HG03342 (cell line): ENCODE measurements around the gene ADAMTS2.

ENCODE experiments used
- ATAC-seq: cut with Tn5 transposase; IDR thresholded peaks from one replicate; pipeline ENCODE4 v1.9.1; 2021; ENCODE audit warnings: mild to moderate bottlenecking, moderate library complexity; ENCODE audit not compliant: unreplicated experiment

The ADAMTS2 gene

GRCh38 chr5:179269781-179270543, 75.3 kb downstream of the ADAMTS2 start:
- ATAC-seq, result no peak

GRCh38 chr5:179268966-179269693, 76.1 kb downstream of the ADAMTS2 start:
- no peak for ATAC-seq

DNA sequence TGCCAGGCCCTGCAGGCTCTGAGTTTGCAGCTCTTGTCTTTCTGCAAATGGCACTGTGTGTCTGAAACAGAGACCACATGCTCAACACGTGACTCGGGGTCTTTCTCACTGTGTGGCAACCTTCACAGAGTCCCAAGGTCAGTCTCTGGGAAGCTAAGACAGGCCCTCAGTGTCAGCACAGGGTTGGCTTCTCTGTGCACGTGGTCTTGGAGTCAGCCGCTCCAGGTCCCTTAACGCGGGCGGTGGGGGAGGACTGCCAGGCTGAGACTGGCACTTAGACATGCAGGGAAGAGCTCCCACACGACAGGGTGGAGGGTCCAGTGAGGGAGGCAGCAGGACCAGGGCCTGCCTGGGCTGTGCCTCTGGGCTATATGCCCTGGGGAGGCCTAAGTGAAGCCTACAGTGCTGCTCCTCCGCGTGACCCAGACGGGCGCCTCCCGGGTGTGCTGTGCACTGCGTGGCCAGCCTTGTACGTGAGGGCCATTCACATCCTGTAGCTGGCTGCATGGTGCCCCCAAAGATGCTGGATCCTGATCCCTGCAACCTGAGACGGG, 76.8 kb downstream of the ADAMTS2 start:
- ATAC-seq, result no peak

DNA sequence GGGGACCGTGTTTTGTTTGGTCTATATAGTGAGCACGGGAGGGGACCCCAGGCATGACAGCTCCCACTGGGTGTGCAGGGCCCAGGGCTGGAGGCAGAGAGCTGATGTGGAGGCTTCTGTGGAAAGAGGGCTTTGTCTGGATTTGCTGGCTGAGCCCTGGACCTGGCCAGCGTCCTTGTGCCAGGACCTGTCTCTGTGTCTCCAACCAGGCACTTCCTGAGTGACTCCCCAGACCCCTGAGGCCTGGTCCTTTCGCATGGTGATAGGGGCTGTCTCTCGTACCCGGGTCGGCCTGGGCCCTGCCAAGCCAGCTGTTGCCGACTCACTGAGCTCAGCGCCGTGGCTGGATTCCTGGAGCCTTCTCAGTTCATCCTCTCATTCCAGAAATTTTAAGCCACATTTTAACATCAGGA, 77.6 kb downstream of the ADAMTS2 start:
- no peak for ATAC-seq

GRCh38 chr5:179267071-179267670, 78.1 kb downstream of the ADAMTS2 start:
- no peak for ATAC-seq

DNA sequence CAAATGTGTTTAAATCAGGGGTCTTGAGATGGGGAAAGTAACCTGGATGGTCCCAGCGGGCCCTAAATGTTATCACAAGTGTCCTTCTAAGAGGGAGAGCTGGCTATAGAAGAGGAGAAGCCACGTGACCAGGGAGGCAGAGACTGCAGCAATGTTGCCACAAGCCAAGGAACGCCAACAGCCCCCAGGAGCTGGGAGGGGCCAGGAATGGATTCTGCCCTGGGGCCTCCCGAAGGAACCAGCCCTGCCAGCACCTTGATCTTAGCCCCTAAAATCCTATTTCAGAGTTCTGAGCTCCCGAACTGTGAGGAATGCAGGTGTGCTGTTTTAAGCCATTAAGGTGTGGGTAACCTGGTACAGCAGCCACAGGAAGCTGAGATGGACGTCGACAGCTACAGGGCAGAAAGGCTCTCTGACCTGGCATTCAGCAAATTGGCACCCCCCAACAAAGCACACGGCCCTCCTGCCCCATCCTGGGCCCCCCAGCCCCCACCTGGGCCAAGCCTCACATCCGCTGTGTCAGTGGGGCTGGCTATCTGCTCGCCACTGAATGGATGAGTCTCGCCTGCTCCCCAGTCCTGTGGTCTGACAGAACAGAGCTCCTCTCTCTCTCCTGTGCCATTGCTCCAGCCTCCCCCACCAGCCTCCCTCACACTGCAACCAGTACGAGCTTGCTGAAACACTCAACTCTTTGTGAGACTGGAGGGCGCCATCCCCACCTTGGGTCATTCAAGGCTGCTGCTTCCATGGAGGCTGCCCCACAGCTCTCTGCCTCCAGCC, 78.8 kb downstream of the ADAMTS2 start:
- ATAC-seq, result no peak

DNA sequence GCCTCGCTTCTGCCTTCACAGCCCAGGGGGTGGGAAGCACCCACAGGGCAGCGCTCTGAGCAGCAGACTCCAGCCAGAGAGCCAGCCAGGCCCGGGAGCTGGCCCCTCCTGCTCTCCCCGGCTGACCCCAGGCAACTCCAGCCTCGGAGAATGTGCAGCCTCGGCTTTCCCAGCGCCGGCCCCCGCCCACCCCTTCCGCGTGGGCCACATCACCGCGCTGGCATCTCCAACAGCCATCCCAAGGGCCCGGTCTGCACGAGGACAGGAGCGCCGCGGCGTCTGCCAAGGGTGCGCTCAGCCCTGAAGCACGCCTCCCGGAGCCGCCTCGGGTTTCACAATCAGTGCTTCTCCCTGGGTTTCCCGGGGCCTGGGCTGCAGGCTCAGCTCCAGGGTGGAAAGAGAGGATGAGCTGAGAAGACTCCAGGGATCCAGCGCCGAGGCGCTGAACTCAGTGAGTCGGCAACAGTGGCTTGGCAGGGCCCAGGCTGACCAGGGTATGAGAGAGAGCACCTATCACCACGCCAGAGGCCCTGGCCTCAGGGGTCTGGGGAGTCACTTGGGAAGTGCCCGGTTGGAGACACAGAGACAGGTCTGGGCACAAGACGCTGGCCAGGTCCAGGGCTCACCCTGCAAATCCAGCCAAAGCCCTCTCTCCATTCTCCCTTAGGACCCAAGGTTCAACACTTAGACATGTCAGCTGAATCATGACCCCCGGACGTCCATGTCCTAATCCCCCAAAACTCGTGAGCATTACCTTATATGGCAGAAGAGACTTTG, 79.6 kb downstream of the ADAMTS2 start:
- ATAC-seq, result no peak

DNA sequence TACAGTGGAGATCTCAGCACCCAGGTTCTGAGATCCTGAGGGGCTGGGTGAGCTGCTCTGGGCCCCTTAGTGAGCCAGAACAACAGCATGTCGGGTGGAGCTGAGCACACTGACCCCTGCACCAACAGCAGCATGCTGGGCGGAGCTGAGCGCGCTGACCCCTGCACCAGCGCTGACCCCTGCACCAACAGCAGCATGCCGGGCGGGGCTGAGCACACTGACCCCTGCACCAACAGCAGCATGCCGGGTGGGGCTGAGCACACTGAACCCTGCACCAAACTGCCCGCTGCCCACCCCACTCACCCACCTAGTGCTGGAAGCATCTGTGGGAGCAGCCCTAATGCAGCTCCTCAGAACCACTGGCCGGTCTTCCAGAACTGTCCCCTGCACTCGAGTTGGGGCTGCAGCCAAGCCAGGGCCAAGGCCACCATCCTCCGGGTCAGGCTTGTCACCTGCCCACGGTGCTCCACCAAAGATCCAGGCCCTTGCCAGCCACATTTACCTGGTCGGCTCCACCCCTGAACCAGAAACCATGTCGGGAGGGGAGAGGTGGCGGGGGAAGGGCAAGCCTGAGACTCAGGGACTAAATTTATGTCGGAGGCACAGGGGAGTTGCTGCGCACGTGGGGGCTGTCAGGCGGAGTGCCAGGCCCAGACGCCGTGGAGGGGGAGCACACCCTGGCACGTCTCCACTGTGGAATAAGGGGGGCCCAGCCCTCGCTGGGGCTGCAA, 80.3 kb downstream of the ADAMTS2 start:
- ATAC-seq, result no peak

DNA sequence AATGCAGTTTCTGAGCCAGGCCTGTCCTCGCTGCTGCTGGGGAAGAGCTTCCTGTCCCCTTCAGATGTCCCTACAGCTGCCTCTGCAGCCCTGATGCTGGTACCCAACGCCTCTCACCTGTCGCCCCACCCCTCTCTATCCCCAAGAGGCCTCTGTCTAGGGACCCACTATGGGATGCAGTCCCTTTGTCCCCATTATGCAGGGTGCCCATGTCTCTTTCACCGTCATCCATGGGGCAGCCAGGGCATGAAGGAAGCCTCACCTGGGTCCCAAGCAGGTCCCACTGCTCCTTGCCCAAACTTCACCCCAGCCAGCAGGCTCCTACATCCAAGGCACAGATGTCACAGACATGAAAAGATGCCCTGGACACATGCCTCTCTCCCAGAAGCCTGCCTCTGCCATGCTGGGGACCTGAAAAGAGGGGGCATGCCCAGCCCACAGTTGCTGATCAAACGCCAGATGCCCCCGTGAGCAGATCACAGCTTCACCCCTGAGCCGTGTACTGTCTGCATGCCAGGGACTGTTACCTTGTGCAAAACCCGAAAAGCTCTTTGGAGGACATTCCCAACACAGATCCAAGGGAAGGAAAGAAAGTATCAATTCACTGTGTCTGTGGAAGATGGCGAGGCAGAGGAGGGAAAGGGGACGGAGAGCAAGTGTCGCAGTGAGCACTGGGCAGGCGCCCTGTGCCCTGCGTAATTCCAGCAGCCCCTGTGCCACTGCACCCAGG, 81.0 kb downstream of the ADAMTS2 start:
- no peak for ATAC-seq

DNA sequence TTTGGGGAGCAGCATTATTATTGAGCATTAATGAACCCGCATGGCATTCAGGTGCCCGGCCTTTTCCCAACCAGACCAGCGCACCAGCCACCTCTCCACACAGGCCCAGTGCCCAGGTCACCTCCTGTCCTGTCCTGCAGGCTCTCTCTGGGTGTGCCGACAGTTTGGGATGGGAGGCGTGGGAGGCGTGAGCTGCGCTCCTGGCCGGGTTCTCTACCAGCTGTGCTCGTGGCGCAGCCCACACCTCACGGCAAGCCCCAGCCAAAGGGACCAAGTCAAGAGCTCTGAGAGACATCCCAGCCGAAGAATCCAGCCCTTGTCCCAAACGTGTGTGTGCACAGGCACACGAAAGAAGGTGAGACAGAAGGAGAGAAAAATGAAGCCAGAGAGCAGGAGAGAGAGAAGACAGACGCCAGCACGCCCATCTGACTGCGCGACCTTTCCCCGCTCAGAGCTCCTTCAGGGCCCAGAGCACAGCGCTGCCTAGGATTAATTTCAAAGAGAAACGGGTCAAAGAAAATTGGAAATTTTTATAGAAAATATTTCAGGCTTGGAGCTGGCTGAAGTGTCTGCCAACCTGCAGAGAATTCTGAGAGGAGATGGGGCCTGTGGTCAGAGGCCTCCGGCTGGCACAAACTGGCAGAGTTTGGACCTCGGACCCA, 81.7 kb downstream of the ADAMTS2 start:
- no peak for ATAC-seq

GRCh38 chr5:179262126-179262920, 82.9 kb downstream of the ADAMTS2 start:
- ATAC-seq, result no peak

DNA sequence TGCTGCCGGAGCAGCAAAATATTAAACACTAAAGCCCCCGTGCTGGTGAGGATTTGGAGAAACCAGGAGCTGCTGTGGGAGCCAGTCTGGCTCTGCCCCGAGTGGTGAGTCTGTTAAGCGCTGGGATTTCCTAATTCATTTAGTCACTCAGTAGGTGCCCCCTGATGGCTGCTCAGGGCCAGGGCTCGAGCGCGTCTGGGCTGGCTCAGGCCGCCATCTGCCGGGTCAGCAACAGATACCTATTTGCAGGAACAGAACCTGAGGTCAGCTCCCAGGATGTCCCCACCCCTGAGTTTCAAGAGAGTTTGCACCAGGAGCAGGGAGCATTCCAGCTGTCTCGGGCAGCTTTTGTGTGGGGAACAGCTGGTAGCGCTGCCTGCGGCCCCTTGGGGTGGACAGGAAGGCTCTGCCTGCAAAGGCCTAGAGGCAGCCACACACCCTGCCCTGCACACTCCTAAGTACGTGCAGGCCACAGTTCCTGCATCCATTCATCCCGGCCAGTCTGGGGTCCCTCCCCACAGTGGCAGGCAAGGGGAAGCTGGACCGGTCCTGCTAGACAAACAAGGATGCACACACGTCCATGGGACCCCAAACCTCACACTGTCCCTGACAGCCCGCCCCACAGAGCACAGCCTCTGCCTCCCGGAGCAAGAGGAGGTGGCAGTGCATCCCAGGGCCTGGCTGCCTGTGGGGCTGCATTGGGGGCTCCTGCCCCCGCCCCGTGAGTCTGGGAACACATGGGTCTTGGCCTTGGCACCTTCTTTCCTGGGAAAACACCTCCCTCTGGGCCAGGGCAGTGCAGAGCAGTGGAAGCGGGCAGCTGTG, 83.7 kb downstream of the ADAMTS2 start:
- ATAC-seq, result no peak

DNA sequence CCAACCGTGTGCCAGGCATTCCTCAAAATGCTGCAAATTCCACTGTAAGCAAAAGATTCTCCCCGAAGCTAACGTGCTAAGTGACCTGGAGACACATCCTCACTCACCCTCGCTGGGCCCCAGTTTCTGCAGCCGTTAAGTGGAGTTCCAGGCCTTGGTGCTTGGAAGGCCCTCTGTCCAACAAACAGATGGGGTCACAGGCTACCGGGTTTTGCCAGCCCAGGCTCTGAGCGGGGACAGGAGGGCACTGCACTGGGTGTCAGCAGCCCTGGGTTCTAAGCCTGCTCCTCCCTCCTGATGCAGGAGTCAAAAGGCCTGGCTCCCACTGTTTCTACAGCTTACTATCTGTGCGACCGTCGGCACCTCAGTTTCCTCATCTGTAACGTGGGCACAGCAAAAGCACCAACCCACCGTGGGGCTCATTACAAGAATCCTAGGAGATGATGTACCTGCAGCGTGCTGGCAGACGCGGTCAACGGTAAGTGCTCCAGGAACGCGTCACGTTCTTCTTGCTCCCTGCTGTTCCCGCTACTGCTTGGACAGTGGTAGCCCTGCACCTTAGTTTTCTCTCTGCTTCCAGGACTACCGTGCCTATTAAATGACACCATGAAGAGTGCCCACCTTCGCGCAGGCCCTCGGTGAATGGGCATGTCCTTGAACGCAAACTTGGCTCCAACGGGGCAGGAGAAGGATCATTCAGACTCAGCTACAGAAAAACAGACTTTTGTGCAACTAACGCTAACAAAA, 84.8 kb downstream of the ADAMTS2 start:
- ATAC-seq, result no peak

GRCh38 chr5:179259731-179260323, 85.4 kb downstream of the ADAMTS2 start:
- ATAC-seq, result no peak

DNA sequence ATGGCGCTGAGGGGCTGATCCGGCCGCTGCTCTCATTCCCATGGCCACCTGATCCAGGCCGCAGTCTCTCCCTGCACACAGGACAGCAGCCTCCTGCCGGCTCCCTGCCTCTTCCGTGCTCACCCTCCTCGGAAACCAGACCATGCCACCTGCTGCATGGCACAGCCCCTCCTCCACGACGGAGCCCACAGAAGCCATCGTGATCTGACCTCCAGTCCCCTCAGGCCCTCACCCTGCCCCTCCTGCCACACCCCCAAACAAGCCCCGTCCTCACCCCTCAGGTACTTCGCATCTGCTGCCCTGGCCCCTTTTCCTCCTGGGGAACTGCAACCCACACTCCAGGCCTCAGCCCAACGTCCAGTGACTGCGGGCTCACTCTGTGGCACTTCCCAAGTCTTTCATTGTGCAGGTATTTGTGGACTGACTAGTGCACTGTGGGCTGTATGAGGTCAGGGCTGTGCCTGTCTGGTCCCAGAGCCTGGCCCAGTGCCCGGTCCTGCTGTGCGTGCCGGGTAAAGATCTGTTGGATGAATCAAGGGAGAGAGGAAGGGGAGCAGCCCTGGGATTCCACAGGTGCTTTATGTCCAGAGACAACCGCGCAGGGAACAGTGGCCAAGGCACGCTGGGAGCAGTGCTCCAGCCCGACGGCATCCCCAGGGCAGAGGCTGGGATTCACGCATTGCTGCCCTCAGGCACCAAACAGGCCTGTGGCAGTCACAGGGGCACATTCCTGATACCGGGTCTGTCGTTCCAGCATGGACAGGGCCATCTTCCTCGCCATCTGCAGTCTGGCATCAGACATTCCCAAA, 86.1 kb downstream of the ADAMTS2 start:
- no peak for ATAC-seq
